GM18502 (cell line): Measurements from ENCODE around the gene CTLA4.

Source experiments
- ATAC-seq: cut with Tn5 transposase; IDR thresholded peaks from one replicate; pipeline ENCODE4 v1.9.1; 2021; ENCODE audit warnings: mild to moderate bottlenecking; ENCODE audit not compliant: unreplicated experiment, poor library complexity

Gene CTLA4

GRCh38 chr2:203918839-203919238, 51.3 kb downstream of the CTLA4 start:
- ATAC-seq: no peak
